Peyer's patch (tissue), 4 donors: Measurements from ENCODE around the gene TFIP11.

Experiments used
- POLR2A ChIP-seq, 2 donors: fragments of 450-650 bp; IDR thresholded peaks; one replicate each; pipeline ENCODE4 v1.5.1; 2017; ENCODE audit warnings: antibody characterized with exemption in 2 of 2, mild to moderate bottlenecking in 2 of 2, moderate library complexity in 2 of 2
- TF ChIP-seq, protein P1 (sequence below), 6 experiments: fragments of 450-650 bp in 4 of 6; fragments of 200-600 bp in 2 of 6; sonication (generic) in 1 of 6; IDR thresholded peaks; one replicate each; pipeline ENCODE4 v1.5.1; 2017 to 2019; ENCODE audit warnings: antibody characterized with exemption in 6 of 6, mild to moderate bottlenecking in 3 of 6, moderate library complexity in 1 of 6

DNA sequence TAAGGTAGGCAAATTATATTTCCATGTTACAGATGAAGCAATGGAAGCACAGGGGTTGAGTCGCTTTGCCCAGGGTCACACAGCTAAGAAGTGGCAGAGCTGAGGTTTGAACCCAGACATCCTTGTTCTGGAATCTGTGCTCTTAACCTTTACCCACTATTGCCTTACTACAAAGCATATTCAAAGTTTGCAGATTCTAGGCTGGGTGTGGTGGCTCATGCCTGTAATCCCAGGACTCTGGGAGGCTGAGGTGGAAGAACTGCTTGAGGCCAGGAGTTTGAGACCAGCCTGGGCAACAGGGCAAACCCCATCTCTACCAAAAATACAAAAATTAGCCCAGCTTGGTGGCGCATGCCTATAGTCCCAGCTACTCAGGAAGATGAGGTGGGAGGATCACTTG lies 27.8 kb upstream of the TFIP11 start:
- TF ChIP-seq, protein P1, sequence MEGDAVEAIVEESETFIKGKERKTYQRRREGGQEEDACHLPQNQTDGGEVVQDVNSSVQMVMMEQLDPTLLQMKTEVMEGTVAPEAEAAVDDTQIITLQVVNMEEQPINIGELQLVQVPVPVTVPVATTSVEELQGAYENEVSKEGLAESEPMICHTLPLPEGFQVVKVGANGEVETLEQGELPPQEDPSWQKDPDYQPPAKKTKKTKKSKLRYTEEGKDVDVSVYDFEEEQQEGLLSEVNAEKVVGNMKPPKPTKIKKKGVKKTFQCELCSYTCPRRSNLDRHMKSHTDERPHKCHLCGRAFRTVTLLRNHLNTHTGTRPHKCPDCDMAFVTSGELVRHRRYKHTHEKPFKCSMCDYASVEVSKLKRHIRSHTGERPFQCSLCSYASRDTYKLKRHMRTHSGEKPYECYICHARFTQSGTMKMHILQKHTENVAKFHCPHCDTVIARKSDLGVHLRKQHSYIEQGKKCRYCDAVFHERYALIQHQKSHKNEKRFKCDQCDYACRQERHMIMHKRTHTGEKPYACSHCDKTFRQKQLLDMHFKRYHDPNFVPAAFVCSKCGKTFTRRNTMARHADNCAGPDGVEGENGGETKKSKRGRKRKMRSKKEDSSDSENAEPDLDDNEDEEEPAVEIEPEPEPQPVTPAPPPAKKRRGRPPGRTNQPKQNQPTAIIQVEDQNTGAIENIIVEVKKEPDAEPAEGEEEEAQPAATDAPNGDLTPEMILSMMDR (IDR thresholded peaks at IDR 0.05) = no peak
- no peak for TF ChIP-seq POLR2A (IDR thresholded peaks at IDR 0.05)
